CD4-positive, alpha-beta memory T cell (primary cell): Measurements from ENCODE around the gene APOA1. TPM values are rescaled to one million over a fixed set of nuclear protein-coding genes. Genes with fewer than 3 reads are reported as not detected.

Experiments used
- CTCF ChIA-PET: fragments of 350-600 bp; sonication (Branson Sonifier 250); formaldehyde crosslinking; loops from one replicate; lab custom pipeline; 2021; ENCODE audit warnings: inconsistent platforms; ENCODE audit not compliant: partially characterized antibody; lab: Charles Lee
- POLR2A ChIA-PET: fragments of 350-600 bp; sonication (Branson Sonifier 250); formaldehyde crosslinking; loops from one replicate; lab custom pipeline; 2021; ENCODE audit not compliant: partially characterized antibody; lab: Charles Lee
- DNase-seq, 5 donors: peaks; one replicate each; pipeline versions ENCODE4 v3.0.0 to v3.0.0-alpha.2; 2020 to 2022; ENCODE audit warnings: mixed read lengths in 1 of 5
- H3K27ac ChIP-seq: one replicate; pipeline ENCODE4 v1.7.0; 2013; ENCODE audit warnings: low read depth, low read length
- H3K27me3 ChIP-seq: 2 replicates; pipeline ENCODE4 v1.7.0; 2013; ENCODE audit warnings: mild to moderate bottlenecking, low read length, moderate library complexity; ENCODE audit not compliant: insufficient read depth
- H3K36me3 ChIP-seq: 2 replicates; pipeline ENCODE4 v1.7.0; 2013; ENCODE audit warnings: mild to moderate bottlenecking, low read length, moderate library complexity; ENCODE audit not compliant: insufficient read depth
- H3K4me1 ChIP-seq: 2 replicates; pipeline ENCODE4 v1.7.0; 2013; ENCODE audit warnings: mild to moderate bottlenecking, low read length, moderate library complexity; ENCODE audit not compliant: insufficient read depth
- H3K4me3 ChIP-seq, 2 donors: one replicate each; pipeline ENCODE4 v1.7.0; 2013; ENCODE audit warnings: low read length in 2 of 2, mild to moderate bottlenecking in 1 of 2
- H3K9me3 ChIP-seq, 2 donors: one replicate each; pipeline ENCODE4 v1.7.0; 2013; ENCODE audit warnings: low read length in 2 of 2, control low read depth in 1 of 2; ENCODE audit not compliant: control insufficient read depth in 1 of 2
- H3K27ac Mint-ChIP-seq, 7 donors: one replicate each; pipeline ENCODE4 v1.8.0; 2020 to 2021; ENCODE audit warnings: mixed read lengths in 7 of 7, mild to moderate bottlenecking in 6 of 7, inconsistent platforms in 3 of 7, moderate library complexity in 3 of 7
- H3K27me3 Mint-ChIP-seq, 2 donors: one replicate each; pipeline ENCODE4 v1.8.0; 2020 to 2021; ENCODE audit warnings: mixed read lengths in 2 of 2
- H3K36me3 Mint-ChIP-seq, 2 donors: one replicate each; pipeline ENCODE4 v1.8.0; 2020 to 2021; ENCODE audit warnings: mixed read lengths in 2 of 2, inconsistent platforms in 1 of 2, mild to moderate bottlenecking in 1 of 2
- H3K4me1 Mint-ChIP-seq, 4 donors: one replicate each; pipeline ENCODE4 v1.8.0; 2020 to 2021; ENCODE audit warnings: mixed read lengths in 4 of 4, mild to moderate bottlenecking in 1 of 4
- H3K4me3 Mint-ChIP-seq, 8 donors: one replicate each; pipeline ENCODE4 v1.8.0; 2020 to 2021; ENCODE audit warnings: mixed read lengths in 8 of 8, mild to moderate bottlenecking in 7 of 8, moderate library complexity in 6 of 8, inconsistent platforms in 3 of 8
- H3K9me3 Mint-ChIP-seq, 8 donors: one replicate each; pipeline ENCODE4 v1.8.0; 2020 to 2021; ENCODE audit warnings: mixed read lengths in 8 of 8, mild to moderate bottlenecking in 5 of 8, inconsistent platforms in 3 of 8, moderate library complexity in 1 of 8
- intact Hi-C: fragments of 100-400 bp; cut with micrococcal nuclease; formaldehyde crosslinking; loops from one replicate; pipeline ENCODE4 v1.15.1; 2023
- polyA plus RNA-seq, 2 donors: library from polyadenylated mRNA; unstranded; fragments of 300-500 nt; fragmentation: Illumina TruSeq; gene quantifications; one replicate each; pipeline ENCODE4 v1.2.3, GENCODE V29; 2021
- total RNA-seq, 2 experiments: library from RNA; stranded (reverse); gene quantifications; one replicate each; pipeline ENCODE4 v1.2.3, GENCODE V29; 2021

The APOA1 gene
- total and polyA plus RNA-seq, 4 experiments from 2014 or later = 0.50 to 0.75 TPM; not detected in 2

DNA sequence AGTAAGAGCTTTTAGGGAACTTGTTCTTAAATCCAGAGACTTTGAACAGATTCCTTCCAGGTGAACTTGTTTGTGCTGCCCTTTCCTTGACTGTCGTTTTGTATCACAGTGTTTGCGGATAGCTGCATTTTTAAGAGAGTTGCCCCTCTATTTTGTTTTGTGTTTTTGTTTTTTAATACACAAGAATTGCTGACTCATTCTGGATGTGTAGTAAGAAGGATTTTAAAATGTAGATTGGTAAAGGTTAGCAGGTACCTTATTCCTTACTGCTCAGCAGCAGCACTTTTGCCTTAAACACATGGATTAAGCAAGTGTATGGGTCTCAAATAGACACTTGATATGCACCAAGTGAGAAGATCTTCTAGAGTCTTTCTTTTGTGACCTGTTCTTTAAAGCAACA is 36.8 kb downstream of the APOA1 start:
- peaks cover 6 to 10% of the 10 kb centered on the region in 2 donors for H3K27me3 Mint-ChIP-seq
- Histone ChIP-seq H3K4me1 (no peaks in the 10 kb centered on the region), H3K27ac (no peak overlapping the region), H3K36me3 (no peaks in the 10 kb centered on the region), H3K9me3 (no peaks in the 10 kb centered on the region), H3K27me3 (no peaks in the 10 kb centered on the region), H3K4me3 (no peak overlapping the region)
- intact Hi-C loops = no loop called here
- POLR2A ChIA-PET = no interaction called here
- H3K27ac Mint-ChIP-seq = no peak overlapping the region
- H3K9me3 Mint-ChIP-seq = no peaks in the 10 kb centered on the region
- no peak for DNase-seq
- no peaks in the 10 kb centered on the region for H3K4me1 Mint-ChIP-seq
- CTCF ChIA-PET = interaction anchor here (0.8 to 1.3 kb wide), 2 partner anchors 9 to 35 kb away, joined by 4 to 5 read pairs; partner anchors contain the start of gene APOA5
- H3K4me3 Mint-ChIP-seq = no peak overlapping the region
- H3K36me3 Mint-ChIP-seq = no peaks in the 10 kb centered on the region

DNA sequence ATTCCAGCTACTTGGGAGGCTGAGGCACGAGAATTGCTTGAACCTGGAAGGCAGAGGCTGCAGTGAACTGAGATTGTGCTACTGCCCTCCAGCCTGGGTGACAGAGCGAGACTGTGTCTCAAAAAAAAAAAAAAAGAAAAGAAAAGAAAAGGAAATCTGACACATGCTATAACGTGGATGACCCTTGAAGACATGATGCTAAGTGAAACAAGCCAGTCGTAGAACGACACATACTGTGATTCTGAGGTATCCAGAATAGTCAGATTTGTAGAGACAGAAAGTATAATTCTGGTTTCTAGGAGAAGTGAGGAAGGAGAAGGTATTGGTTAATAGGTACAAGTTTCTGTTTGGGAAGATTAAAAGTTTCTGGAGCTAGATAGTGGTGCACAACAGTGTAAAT is 39.1 kb downstream of the APOA1 start:
- no peaks in the 10 kb centered on the region for H3K36me3 Mint-ChIP-seq
- H3K9me3 Mint-ChIP-seq = no peaks in the 10 kb centered on the region
- H3K27me3 Mint-ChIP-seq = peaks cover 6 to 13% of the 10 kb centered on the region in 2 donors
- Histone ChIP-seq H3K36me3 (no peaks in the 10 kb centered on the region), H3K4me1 (no peaks in the 10 kb centered on the region), H3K4me3 (no peak overlapping the region), H3K27ac (no peak overlapping the region), H3K9me3 (no peaks in the 10 kb centered on the region), H3K27me3 (no peaks in the 10 kb centered on the region)
- ChIA-PET CTCF (interaction anchor here (0.9 to 1.4 kb wide), 5 partner anchors 8 to 834 kb away, joined by 3 to 4 read pairs (median 3); no protein-coding TSS in a partner anchor), POLR2A (no interaction called here)
- intact Hi-C loops = no loop called here
- H3K27ac Mint-ChIP-seq = no peak overlapping the region
- H3K4me3 Mint-ChIP-seq = no peak overlapping the region
- no peaks in the 10 kb centered on the region for H3K4me1 Mint-ChIP-seq
- no peak for DNase-seq

DNA sequence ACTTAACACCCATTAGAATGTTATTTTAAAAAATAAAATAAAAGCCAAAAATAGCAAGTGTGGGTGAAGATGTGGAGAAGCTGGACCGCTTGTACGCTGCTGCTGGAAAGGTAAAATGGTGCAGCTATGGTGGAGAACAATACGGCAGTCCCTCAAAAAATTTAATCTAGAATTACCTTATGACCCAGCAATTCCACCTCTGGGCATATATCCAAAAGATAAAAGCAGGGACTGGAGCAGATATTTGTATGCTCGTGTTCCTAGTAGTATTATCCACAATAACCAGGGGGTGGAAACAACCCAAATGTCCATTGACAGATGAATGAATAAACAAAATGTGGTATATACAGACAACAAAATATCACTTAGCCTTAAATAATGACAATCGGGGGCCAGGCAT is 39.6 kb downstream of the APOA1 start:
- no peak overlapping the region for H3K27ac Mint-ChIP-seq
- H3K4me1 Mint-ChIP-seq = peaks cover 0 to 3% (median 0%) of the 10 kb centered on the region in 4 donors
- H3K9me3 ChIP-seq = no peaks in the 10 kb centered on the region
- no peak overlapping the region for H3K4me3 Mint-ChIP-seq
- ChIA-PET POLR2A (interaction anchor here (1.0 kb wide), 1 partner anchor 10 kb away, joined by 3 read pairs; the partner anchor contains the start of gene ZPR1), CTCF (interaction anchor here (1.1 kb wide), 1 partner anchor 308 kb away, joined by 4 read pairs; no protein-coding TSS in a partner anchor)
- intact Hi-C loops = no loop called here
- H3K27me3 ChIP-seq = no peaks in the 10 kb centered on the region
- H3K27ac ChIP-seq = no peak overlapping the region
- H3K27me3 Mint-ChIP-seq = peaks cover 6 to 13% of the 10 kb centered on the region in 2 donors
- no peak for DNase-seq
- no peaks in the 10 kb centered on the region for H3K9me3 Mint-ChIP-seq
- H3K36me3 ChIP-seq = no peaks in the 10 kb centered on the region
- H3K4me1 ChIP-seq = no peaks in the 10 kb centered on the region
- no peaks in the 10 kb centered on the region for H3K36me3 Mint-ChIP-seq
- H3K4me3 ChIP-seq = no peak overlapping the region

DNA sequence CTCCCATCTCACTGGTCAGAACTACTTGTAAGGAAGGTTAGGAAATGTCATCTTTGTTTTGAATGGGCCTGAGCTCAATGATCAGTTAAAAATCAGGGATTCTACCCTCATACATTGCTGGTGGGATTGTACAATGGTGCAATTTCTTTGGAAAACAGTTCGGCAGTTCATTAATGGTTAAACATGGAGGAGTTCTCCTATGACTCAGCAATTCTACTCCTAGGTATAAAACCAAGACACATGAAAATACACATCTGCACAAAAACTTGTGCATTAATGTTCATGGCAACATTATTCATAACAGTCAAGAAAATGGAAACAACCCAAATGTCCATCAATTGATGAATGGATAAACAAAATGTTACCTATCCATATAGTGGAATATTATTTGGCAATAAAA is 40.9 kb downstream of the APOA1 start:
- no peak overlapping the region for H3K4me3 ChIP-seq
- H3K27me3 Mint-ChIP-seq = peaks cover 4 to 13% of the 10 kb centered on the region in 2 donors
- CTCF ChIA-PET = interaction anchor here (11.4 to 12.8 kb wide), 2 partner anchors 40 to 310 kb away, joined by 189 to 212 read pairs; partner anchors contain the start of gene APOA1
- H3K4me3 Mint-ChIP-seq = no peak overlapping the region
- H3K36me3 Mint-ChIP-seq = no peaks in the 10 kb centered on the region
- H3K27ac ChIP-seq = no peak overlapping the region
- H3K9me3 ChIP-seq = no peaks in the 10 kb centered on the region
- H3K4me1 Mint-ChIP-seq = peaks cover 0 to 3% (median 1%) of the 10 kb centered on the region in 4 donors
- no peaks in the 10 kb centered on the region for H3K27me3 ChIP-seq
- no peaks in the 10 kb centered on the region for H3K9me3 Mint-ChIP-seq
- intact Hi-C loops = no loop called here
- H3K36me3 ChIP-seq = no peaks in the 10 kb centered on the region
- no peak for DNase-seq
- peaks cover 2% of the 10 kb centered on the region for H3K4me1 ChIP-seq
- POLR2A ChIA-PET = no interaction called here
- no peak overlapping the region for H3K27ac Mint-ChIP-seq

DNA sequence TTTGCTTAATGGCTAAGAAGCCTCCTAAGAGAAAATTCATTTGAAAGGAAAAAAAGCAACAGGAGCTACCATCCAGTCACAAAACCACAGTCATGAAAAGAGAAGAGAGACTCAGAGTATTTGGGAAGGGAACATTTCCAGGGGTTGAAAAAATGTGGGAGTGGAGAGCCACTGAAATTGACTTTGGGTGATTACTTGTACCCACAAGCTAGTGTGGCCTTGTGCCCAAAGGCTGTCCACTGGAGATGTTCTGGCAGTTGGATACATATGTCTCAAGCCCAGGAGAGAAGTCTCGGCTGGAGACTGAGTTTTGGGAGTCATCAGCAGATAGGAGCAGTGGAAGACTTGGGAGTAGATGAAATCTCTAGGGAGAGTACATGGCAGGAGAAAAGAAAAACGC is 42.6 kb downstream of the APOA1 start:
- Histone ChIP-seq H3K4me1 (peaks cover 10% of the 10 kb centered on the region), H3K27ac (no peak overlapping the region), H3K36me3 (no peaks in the 10 kb centered on the region), H3K27me3 (no peaks in the 10 kb centered on the region), H3K9me3 (no peaks in the 10 kb centered on the region), H3K4me3 (no peak overlapping the region)
- H3K27ac Mint-ChIP-seq = no peak overlapping the region
- H3K4me3 Mint-ChIP-seq = no peak overlapping the region
- intact Hi-C loops = no loop called here
- H3K4me1 Mint-ChIP-seq = peaks cover 5 to 12% (median 8%) of the 10 kb centered on the region in 4 donors
- H3K9me3 Mint-ChIP-seq = no peaks in the 10 kb centered on the region
- CTCF ChIA-PET = interaction anchor here (0.9 to 12.8 kb wide), 4 partner anchors 16 to 312 kb away, joined by 3 to 212 read pairs (median 96); partner anchors contain the start of gene APOA1
- DNase-seq = no peak
- H3K27me3 Mint-ChIP-seq = peaks cover 2 to 13% of the 10 kb centered on the region in 2 donors
- POLR2A ChIA-PET = interaction anchor here (0.7 kb wide), 1 partner anchor 59 kb away, joined by 3 read pairs; no protein-coding TSS in a partner anchor
- H3K36me3 Mint-ChIP-seq = no peaks in the 10 kb centered on the region

DNA sequence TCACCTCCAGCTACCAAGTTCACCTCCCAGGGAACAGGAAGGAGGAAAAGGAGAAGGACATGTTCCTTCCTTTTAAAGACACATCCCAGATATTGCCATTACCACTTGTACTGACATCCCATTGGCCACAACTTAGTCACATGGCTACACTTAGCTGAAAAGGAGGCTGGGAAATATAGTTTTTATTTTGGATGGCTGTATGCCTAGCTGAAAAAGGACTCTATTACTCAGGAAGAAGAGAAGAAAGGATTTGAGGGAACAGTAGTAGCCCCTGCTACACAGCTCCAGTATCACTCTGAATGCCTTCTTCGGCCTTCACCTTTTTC is 43.7 kb downstream of the APOA1 start:
- H3K27me3 ChIP-seq = no peaks in the 10 kb centered on the region
- no peaks in the 10 kb centered on the region for H3K36me3 ChIP-seq
- Mint-ChIP-seq H3K4me3 (no peak overlapping the region), H3K9me3 (no peaks in the 10 kb centered on the region), H3K27me3 (peaks cover 2 to 9% of the 10 kb centered on the region in 2 donors), H3K36me3 (no peaks in the 10 kb centered on the region), H3K27ac (no peak overlapping the region), H3K4me1 (peaks cover 6 to 15% (median 8%) of the 10 kb centered on the region in 4 donors)
- ChIA-PET CTCF (interaction anchor here (0.9 to 12.8 kb wide), 8 partner anchors 42 to 433 kb away, joined by 3 to 212 read pairs (median 4); partner anchors contain the start of gene APOA1), POLR2A (no interaction called here)
- H3K4me3 ChIP-seq = no peak overlapping the region
- peaks cover 10% of the 10 kb centered on the region for H3K4me1 ChIP-seq
- DNase-seq = no peak
- H3K27ac ChIP-seq = no peak overlapping the region
- intact Hi-C loops = no loop called here
- H3K9me3 ChIP-seq = no peaks in the 10 kb centered on the region

DNA sequence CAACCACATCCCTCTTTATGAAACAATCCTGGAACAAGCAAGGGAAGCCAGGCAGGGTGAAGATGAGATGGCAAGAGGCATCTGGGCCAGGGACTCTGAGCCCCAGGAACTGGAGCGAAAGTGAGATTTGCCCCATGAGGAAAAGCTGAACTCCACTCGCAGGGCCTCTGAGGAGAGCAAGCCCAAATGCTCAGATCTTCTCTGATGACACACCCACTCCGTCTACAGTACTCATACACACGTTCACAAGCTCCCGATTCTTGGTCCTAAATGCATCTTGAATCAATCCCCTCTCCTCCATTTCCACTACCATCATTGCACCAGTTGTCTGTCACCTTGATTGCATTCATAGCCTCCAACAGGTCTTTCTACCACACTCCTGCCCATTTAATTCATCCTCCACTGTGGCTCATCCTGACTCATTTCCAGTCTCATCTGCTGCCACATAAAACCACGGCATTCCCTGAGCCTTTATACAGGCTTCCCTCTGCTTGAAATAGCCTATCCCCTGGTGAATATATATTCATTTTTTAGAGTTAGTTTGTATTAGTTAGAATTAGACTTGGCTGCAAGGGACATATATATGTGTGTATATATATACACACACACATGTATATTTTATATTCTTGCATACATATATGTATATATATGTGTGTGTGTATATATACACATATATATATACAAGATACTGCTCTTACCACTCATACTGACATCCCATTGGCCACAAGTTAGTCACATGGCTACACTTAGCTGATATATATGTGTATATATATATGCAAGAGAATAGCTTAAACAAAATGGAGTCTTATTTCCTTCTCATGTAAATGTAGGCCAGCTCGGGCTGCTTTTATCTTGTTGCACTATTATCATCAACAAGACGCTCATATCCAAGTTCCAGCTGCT is 44.3 kb downstream of the APOA1 start:
- Histone ChIP-seq H3K27ac (no peak overlapping the region), H3K9me3 (no peaks in the 10 kb centered on the region), H3K36me3 (no peaks in the 10 kb centered on the region), H3K4me3 (no peak overlapping the region), H3K27me3 (no peaks in the 10 kb centered on the region), H3K4me1 (peaks cover 16% of the 10 kb centered on the region)
- Mint-ChIP-seq H3K4me1 (peaks cover 10 to 21% (median 14%) of the 10 kb centered on the region in 4 donors), H3K4me3 (no peak overlapping the region), H3K27ac (peak overlapping the region in 1 of 7 donors; percentile 87), H3K9me3 (no peaks in the 10 kb centered on the region), H3K27me3 (peaks cover 2 to 9% of the 10 kb centered on the region in 2 donors), H3K36me3 (peaks cover 0 to 3% of the 10 kb centered on the region in 2 donors)
- ChIA-PET POLR2A (interaction anchor here (1.5 kb wide), 1 partner anchor 42 kb away, joined by 4 read pairs; no protein-coding TSS in a partner anchor), CTCF (interaction anchor here (0.9 to 12.8 kb wide), 10 partner anchors 10 to 434 kb away, joined by 3 to 212 read pairs (median 4); partner anchors contain the start of gene APOA1)
- DNase-seq = no peak
- intact Hi-C loops = no loop called here
